ENCODE results near the gene AMOT.
"Not testable (repeated sequence)": the region's sequence is repeated elsewhere in the genome, so short reads cannot be mapped to it uniquely, and the experiment has no call there.

The AMOT gene

GRCh38 chrX:112865464-112866025, 24.9 kb upstream of the AMOT start:
- TF ChIP-seq POLR2AphosphoS5 (IDR thresholded peaks at IDR 0.05; ENCODE audit: low read depth, low read length) (no peak), POU2F2 (IDR thresholded peaks at IDR 0.05; ENCODE audit: low read depth, low read length) (no peak), SPI1 (IDR thresholded peaks at IDR 0.05; ENCODE audit: low read depth, low read length) (no peak), TAF1 (IDR thresholded peaks at IDR 0.05; ENCODE audit: low read depth, low read length) (no peak), PAX5 (IDR thresholded peaks at IDR 0.05; ENCODE audit: insufficient read depth, low read length, severe bottlenecking) (no peak)
- FAIRE-seq (no peak), DNase-seq (ENCODE audit: insufficient read length, low spot score) (no peak)

GRCh38 chrX:112863850-112864249, 23.2 kb upstream of the AMOT start:
- TF ChIP-seq POU2F2 (IDR thresholded peaks at IDR 0.05; ENCODE audit: low read depth, low read length) (no peak), POLR2AphosphoS5 (IDR thresholded peaks at IDR 0.05; ENCODE audit: low read depth, low read length) (no peak), PAX5 (IDR thresholded peaks at IDR 0.05; ENCODE audit: insufficient read depth, low read length, severe bottlenecking) (no peak), SPI1 (IDR thresholded peaks at IDR 0.05; ENCODE audit: low read depth, low read length) (no peak), TAF1 (IDR thresholded peaks at IDR 0.05; ENCODE audit: low read depth, low read length) (no peak), POLR2A (IDR thresholded peaks at IDR 0.05; ENCODE audit: low read depth, low read length) (no peak)
- no peak for FAIRE-seq
- DNase-seq (ENCODE audit: insufficient read length, low spot score): no peak

DNA sequence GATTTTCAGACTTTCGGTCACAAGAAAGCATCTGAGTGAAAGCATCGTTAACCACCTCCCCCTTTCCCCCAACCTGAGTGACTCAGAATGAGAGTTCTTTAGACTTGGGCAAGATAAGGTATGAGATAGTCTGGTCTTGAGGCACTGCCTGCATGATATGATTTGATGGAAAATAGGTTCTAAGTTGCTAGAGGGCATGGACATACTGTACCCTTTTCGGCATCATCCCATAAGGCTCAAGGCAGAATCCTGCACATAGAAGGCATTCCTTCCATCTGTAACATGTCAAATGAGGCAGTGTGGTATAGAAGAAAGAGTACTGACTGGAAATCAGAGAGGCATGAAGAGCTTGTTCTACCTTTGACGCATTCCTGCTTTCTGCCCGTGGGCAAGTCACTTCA, 16.8 kb upstream of the AMOT start:
- TF ChIP-seq POLR2AphosphoS5 (IDR thresholded peaks at IDR 0.05; ENCODE audit: low read depth, low read length): no peak
- TF ChIP-seq SPI1 (IDR thresholded peaks at IDR 0.05; ENCODE audit: low read depth, low read length): no peak
- FAIRE-seq: no peak
- no peak for DNase-seq (ENCODE audit: insufficient read length, low spot score)

GRCh38 chrX:112854901-112855300, 14.3 kb upstream of the AMOT start:
- not testable (repeated sequence) for FAIRE-seq; DNase-seq (ENCODE audit: insufficient read length, low spot score)

DNA sequence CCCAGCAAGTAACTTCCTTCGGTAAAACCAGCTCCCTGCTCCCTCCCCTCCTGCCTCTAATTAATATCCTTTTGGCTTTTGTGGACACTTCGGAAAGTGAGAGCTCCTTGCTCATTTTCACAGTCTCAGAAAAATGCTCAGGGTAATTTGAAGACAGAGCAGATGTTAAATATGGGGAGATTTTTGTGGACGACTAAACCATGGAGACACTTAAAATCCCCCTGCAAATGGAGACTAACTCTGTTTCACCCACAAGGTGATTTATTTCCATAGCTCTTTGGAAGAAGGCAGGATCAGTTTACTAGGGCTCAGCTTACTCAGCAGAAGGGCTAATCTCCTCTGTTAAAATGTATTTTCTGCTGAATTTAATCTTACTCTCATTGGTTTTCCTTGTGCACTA, 12.2 kb upstream of the AMOT start:
- FAIRE-seq: peak; percentile 20
- TF ChIP-seq POLR2AphosphoS5 (IDR thresholded peaks at IDR 0.05; ENCODE audit: low read depth, low read length): no peak
- no peak for TF ChIP-seq TAF1 (IDR thresholded peaks at IDR 0.05; ENCODE audit: low read depth, low read length)
- no peak for TF ChIP-seq PAX5 (IDR thresholded peaks at IDR 0.05; ENCODE audit: insufficient read depth, low read length, severe bottlenecking)
- TF ChIP-seq POLR2A (IDR thresholded peaks at IDR 0.05; ENCODE audit: low read depth, low read length): no peak
- TF ChIP-seq POU2F2 (IDR thresholded peaks at IDR 0.05; ENCODE audit: low read depth, low read length): no peak
- no peak for TF ChIP-seq SPI1 (IDR thresholded peaks at IDR 0.05; ENCODE audit: low read depth, low read length)
- no peak for DNase-seq (ENCODE audit: insufficient read length, low spot score)

DNA sequence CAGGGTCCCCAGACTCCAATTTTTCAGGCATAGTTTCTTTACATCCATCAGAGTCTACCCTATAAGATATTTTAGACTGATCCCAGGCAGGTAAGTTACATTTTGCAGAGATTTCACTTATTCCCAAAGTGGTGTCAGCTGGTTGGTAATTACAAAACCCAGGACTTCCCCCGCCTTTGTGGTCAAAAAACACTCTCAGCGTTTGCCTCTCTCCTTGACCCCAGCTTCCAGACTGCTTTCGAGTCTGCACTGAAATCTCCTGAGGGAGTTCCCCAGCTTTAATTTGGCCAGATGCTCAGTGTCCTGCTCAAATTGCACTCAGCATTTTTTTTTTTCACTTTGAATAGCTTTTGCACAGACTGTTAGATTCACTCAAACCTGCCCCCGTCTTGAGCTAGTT, 11.2 kb upstream of the AMOT start:
- peak; percentile 71 for FAIRE-seq
- no peak for TF ChIP-seq POLR2A (IDR thresholded peaks at IDR 0.05; ENCODE audit: low read depth, low read length)
- TF ChIP-seq SPI1 (IDR thresholded peaks at IDR 0.05; ENCODE audit: low read depth, low read length): no peak
- no peak for TF ChIP-seq POLR2AphosphoS5 (IDR thresholded peaks at IDR 0.05; ENCODE audit: low read depth, low read length)
- no peak for TF ChIP-seq PAX5 (IDR thresholded peaks at IDR 0.05; ENCODE audit: insufficient read depth, low read length, severe bottlenecking)
- TF ChIP-seq TAF1 (IDR thresholded peaks at IDR 0.05; ENCODE audit: low read depth, low read length): no peak
- no peak for TF ChIP-seq POU2F2 (IDR thresholded peaks at IDR 0.05; ENCODE audit: low read depth, low read length)
- no peak for DNase-seq (ENCODE audit: insufficient read length, low spot score)

DNA sequence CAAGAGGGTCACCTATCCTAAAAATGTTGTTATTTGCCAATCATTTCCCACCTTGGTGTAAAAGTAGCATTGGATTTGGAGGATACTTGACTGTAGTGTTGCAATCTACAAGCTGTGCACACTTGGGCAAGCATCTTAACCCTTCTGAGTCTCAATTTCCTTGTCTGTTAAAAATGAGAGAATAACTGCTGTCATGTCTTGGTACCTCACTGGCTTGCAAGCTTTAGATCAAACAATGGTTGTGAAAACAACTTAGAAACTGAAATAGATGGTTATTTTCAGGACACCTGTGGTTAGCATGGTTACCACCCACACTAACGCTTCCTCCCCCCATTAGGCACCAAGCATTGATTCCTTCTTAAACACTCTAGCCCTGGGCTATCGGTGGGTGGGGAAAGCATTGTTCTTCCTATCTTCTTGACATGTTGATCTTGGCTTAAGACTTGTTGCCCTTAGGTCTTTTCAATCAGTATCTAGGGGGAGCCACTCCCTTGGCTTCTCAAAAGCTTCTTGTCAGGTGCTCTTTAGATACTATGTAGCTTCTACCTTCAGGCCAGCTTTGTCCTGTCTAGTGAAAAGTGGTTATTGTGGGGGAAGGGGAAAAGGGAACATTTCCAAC, 10.6 kb upstream of the AMOT start:
- peak; percentile 19; the same call in 1 of the 2 replicates for TF ChIP-seq SPI1 (IDR thresholded peaks at IDR 0.05; ENCODE audit: low read depth, low read length)
- TF ChIP-seq PAX5 (IDR thresholded peaks at IDR 0.05; ENCODE audit: insufficient read depth, low read length, severe bottlenecking): no peak
- no peak for DNase-seq (ENCODE audit: insufficient read length, low spot score)
- peak; percentile 98 for FAIRE-seq

DNA sequence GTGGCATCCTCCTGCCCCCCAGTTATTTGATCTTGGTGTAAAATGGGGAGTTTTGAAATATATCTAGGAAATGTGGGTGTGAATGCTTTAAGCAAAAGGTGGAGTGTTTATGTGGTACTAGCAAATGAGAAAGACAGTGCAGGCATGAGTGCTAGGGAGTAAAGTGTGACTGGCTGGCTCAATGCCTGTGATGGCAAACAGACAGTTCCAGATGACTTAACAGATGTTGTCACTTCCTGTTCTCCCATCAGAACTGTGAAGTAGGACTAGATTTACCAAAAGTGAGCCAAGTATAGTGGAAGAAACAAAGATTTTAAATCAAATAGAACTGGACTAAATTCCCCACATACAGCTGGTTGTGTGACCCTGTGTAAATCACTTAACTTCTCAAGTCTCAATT, 8.4 kb upstream of the AMOT start:
- peak; percentile 97 for FAIRE-seq
- TF ChIP-seq SPI1 (IDR thresholded peaks at IDR 0.05; ENCODE audit: low read depth, low read length): 0 out of 2 replicates have a peak, but pooled peaks have one; percentile 19
- no peak for TF ChIP-seq POU2F2 (IDR thresholded peaks at IDR 0.05; ENCODE audit: low read depth, low read length)
- no peak for DNase-seq (ENCODE audit: insufficient read length, low spot score)

DNA sequence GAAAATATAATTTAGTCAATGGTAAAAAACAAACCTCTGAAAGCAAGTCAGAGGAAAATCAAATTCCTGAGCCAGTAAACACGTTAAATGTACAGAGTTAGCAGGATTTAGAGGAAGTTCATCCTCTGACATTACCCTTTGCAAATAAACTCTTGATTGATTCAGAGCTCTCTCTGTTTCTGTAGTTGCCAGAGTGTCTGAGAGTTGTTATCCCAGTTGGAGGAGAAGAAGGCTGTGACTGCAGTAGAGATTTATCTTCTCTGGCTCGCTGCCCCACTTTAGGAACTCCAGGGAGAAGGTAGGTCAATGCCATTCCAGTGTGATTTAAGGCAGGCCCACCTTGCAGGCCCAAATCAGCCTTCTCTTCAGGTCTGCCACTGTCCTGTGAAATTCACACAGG, 6.2 kb upstream of the AMOT start:
- peak; percentile 13 for FAIRE-seq
- TF ChIP-seq TAF1 (IDR thresholded peaks at IDR 0.05; ENCODE audit: low read depth, low read length): no peak
- TF ChIP-seq POLR2AphosphoS5 (IDR thresholded peaks at IDR 0.05; ENCODE audit: low read depth, low read length): no peak
- no peak for TF ChIP-seq SPI1 (IDR thresholded peaks at IDR 0.05; ENCODE audit: low read depth, low read length)
- TF ChIP-seq POLR2A (IDR thresholded peaks at IDR 0.05; ENCODE audit: low read depth, low read length): no peak
- no peak for TF ChIP-seq POU2F2 (IDR thresholded peaks at IDR 0.05; ENCODE audit: low read depth, low read length)
- TF ChIP-seq PAX5 (IDR thresholded peaks at IDR 0.05; ENCODE audit: insufficient read depth, low read length, severe bottlenecking): no peak
- no peak for DNase-seq (ENCODE audit: insufficient read length, low spot score)

DNA sequence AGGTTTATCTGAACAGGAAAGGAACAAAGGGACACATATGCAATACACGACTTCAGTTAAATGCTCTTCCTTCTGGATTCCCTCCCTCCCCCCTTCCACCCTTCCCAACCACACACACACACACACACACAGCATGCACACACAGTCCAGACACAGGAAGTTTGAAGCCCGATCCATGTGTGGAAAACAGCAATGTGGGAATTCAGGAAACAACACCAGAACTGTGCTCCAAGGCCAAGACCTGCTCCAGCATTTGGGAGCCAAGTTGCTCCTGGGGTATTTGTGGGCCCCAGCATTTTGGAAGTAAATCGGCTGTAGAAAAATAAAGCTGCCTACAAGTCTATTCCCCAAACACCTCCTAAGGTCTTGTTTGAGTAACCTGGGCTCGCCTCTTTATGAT, 5.6 kb upstream of the AMOT start:
- TF ChIP-seq TAF1 (IDR thresholded peaks at IDR 0.05; ENCODE audit: low read depth, low read length) (no peak), POU2F2 (IDR thresholded peaks at IDR 0.05; ENCODE audit: low read depth, low read length) (no peak), POLR2AphosphoS5 (IDR thresholded peaks at IDR 0.05; ENCODE audit: low read depth, low read length) (no peak), PAX5 (IDR thresholded peaks at IDR 0.05; ENCODE audit: insufficient read depth, low read length, severe bottlenecking) (no peak), SPI1 (IDR thresholded peaks at IDR 0.05; ENCODE audit: low read depth, low read length) (no peak)
- no peak for DNase-seq (ENCODE audit: insufficient read length, low spot score)
- peak; percentile 40 for FAIRE-seq

DNA sequence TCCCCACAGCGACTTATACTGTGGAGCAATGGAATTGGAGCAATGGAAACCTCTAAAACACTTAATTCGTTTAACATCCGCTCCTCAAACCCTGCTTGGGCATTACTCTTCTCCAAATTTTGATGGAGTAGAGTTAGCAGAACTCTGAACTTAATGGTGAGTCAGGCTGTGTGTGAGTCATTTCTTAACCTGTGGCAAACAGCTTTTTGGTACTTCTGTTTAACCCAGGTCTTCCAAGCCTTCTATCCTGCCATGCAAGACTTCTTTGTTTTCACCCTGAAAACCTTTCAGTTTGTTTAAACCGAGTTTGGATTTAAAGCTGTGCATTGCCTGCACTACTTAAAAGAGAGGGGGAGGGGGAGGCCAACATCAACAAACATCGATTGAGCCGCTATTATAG, 3.6 kb upstream of the AMOT start:
- FAIRE-seq (peak; percentile 43), DNase-seq (ENCODE audit: insufficient read length, low spot score) (no peak)
- no peak for TF ChIP-seq TAF1 (IDR thresholded peaks at IDR 0.05; ENCODE audit: low read depth, low read length)
- no peak for TF ChIP-seq PAX5 (IDR thresholded peaks at IDR 0.05; ENCODE audit: insufficient read depth, low read length, severe bottlenecking)
- TF ChIP-seq POU2F2 (IDR thresholded peaks at IDR 0.05; ENCODE audit: low read depth, low read length): no peak
- no peak for TF ChIP-seq POLR2AphosphoS5 (IDR thresholded peaks at IDR 0.05; ENCODE audit: low read depth, low read length)
- TF ChIP-seq SPI1 (IDR thresholded peaks at IDR 0.05; ENCODE audit: low read depth, low read length): no peak
- TF ChIP-seq POLR2A (IDR thresholded peaks at IDR 0.05; ENCODE audit: low read depth, low read length): no peak
